ENCODE results near the gene NPAS3. TPM values are rescaled to one million over a fixed set of nuclear protein-coding genes. Genes with fewer than 3 reads are reported as not detected.

NPAS3 gene
- total RNA-seq, 2 experiments from 2014 or later: not detected

DNA sequence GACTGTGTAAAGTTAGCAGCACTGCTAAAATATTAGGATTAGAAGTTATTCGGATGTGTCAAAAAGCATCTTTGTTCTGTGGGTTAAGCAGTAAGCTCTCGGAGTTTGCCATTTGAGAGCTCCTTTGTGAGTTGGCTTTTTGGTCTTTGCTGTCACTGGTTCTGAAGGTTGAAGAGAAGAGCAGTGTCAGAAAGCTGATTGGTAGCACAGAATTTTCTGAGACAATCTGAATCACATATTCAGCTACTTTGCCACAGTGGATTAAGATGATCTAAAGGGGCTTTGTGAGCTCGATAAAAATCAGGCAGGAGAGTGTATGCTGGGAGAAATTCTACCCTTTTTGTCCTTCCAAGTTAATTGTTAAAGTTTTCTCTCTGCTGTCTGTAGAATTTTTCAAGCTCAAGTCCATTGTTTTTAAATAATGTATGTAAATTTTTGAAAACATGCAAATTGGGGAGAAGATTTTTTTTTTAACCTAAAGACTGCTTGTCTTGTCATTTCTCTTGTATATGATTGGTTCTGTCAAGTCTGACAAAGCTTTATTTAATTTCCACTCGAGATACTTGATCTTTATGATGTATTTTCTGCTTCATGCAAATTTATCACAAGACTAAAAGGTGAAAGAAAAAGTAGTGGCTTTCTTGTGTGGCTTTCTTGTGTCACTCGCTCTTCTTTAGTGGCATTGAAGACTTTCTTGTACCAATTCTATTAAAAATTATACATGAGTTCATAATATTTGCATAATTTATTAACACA, 704.9 kb downstream of the NPAS3 start:
- no peak for ATAC-seq
- peaks cover 1% of the 10 kb centered on the region for H3K27me3 Mint-ChIP-seq
- POLR2A ChIA-PET: no interaction called here

GRCh38 chr14:33646692-33647260, 708.1 kb downstream of the NPAS3 start:
- no peak for ATAC-seq
- H3K27ac Mint-ChIP-seq: no peak overlapping the region
- no peak for DNase-seq
- no peaks in the 10 kb centered on the region for H3K4me1 Mint-ChIP-seq (ENCODE audit: low read depth)
- no peak for TF ChIP-seq CTCF (IDR thresholded peaks at IDR 0.05)
- ChIA-PET POLR2A (no interaction called here), CTCF (no interaction called here)
- peaks cover 1% of the 10 kb centered on the region for H3K27me3 Mint-ChIP-seq
- H3K36me3 Mint-ChIP-seq (ENCODE audit: low read depth): no peaks in the 10 kb centered on the region
- intact Hi-C loops (cut with micrococcal nuclease): no loop called here
- no peak overlapping the region for H3K4me3 Mint-ChIP-seq
- H3K9me3 Mint-ChIP-seq: no peaks in the 10 kb centered on the region

More for the DNA sequence above, 704.9 kb downstream of the NPAS3 start:
- Mint-ChIP-seq H3K4me1 (ENCODE audit: low read depth) (no peaks in the 10 kb centered on the region), H3K27ac (no peak overlapping the region), H3K36me3 (ENCODE audit: low read depth) (no peaks in the 10 kb centered on the region), H3K9me3 (no peaks in the 10 kb centered on the region), H3K4me3 (no peak overlapping the region)
- no peak for DNase-seq
- TF ChIP-seq CTCF (IDR thresholded peaks at IDR 0.05): no peak
- CTCF ChIA-PET: interaction anchor here (1.1 kb wide), 1 partner anchor 9 kb away, joined by 3 read pairs; no protein-coding TSS in a partner anchor
- intact Hi-C loops (cut with micrococcal nuclease): no loop called here

DNA sequence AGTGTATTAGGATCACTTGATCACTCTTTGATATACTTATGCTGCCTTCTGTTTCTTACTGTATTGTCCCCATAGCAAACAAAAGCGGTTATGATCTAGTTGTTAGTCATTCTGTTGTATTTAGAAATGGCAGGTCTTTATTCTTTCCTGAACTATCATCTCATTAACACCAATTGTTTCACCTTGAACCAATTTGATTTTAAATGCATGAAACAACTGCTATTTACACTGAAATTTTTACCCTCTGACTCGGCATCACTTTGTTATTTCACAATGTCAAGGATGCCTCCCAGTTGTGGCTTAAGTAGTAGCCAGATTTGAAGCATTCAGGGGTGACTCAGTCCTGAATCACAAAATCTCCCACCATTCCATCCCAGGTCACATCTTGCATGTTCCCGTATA, 708.7 kb downstream of the NPAS3 start:
- H3K36me3 Mint-ChIP-seq (ENCODE audit: low read depth): no peaks in the 10 kb centered on the region
- CTCF ChIA-PET: no interaction called here
- H3K27ac Mint-ChIP-seq: no peak overlapping the region
- no peak for TF ChIP-seq CTCF (IDR thresholded peaks at IDR 0.05)
- H3K9me3 Mint-ChIP-seq: no peaks in the 10 kb centered on the region
- POLR2A ChIA-PET: no interaction called here
- H3K4me3 Mint-ChIP-seq: no peak overlapping the region
- peaks cover 1% of the 10 kb centered on the region for H3K27me3 Mint-ChIP-seq
- DNase-seq (no peak), ATAC-seq (no peak)
- intact Hi-C loops (cut with micrococcal nuclease): no loop called here
- H3K4me1 Mint-ChIP-seq (ENCODE audit: low read depth): no peaks in the 10 kb centered on the region

GRCh38 chr14:33650430-33650829, 711.8 kb downstream of the NPAS3 start:
- Mint-ChIP-seq H3K9me3 (no peaks in the 10 kb centered on the region), H3K27me3 (no peaks in the 10 kb centered on the region), H3K27ac (no peak overlapping the region), H3K4me3 (no peak overlapping the region), H3K4me1 (ENCODE audit: low read depth) (no peaks in the 10 kb centered on the region), H3K36me3 (ENCODE audit: low read depth) (no peaks in the 10 kb centered on the region)
- ChIA-PET CTCF (no interaction called here), POLR2A (no interaction called here)
- no peak for TF ChIP-seq CTCF (IDR thresholded peaks at IDR 0.05)
- intact Hi-C loops (cut with micrococcal nuclease): no loop called here
- DNase-seq: no peak
- ATAC-seq: no peak

DNA sequence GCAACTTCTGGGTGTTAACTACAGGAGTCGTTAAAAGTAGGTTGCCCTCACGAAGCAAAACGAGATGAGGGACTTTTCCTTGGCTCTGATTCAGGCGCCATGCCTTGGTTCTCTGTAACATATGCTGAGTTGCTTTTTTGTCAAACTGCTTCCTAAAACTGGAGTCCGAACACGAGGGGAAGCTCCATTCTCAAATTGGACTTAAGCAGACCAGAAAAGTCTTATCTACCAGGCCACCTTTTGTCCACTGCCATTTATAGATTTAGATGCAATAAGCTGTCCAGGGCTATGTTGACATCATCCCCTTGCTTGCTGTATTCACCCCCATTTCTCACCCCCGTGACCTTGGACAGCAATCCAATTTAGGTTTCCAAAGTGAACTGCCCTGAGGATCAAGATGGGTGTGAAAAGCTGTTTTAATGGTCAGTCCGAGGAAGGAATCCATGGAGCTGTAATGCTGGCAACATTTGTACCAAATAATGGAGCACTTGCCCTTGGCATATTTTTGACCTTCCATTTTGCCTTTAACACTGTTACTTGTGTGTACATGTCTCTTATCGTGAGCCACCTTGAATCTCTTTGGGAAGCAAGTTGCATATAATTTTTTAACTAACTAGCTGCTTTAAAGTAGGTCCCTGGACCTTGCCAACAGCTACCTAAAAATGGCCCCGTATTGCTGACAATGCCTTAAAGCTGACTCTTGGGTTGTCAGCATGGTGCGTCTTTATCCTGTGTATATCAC, 714.1 kb downstream of the NPAS3 start:
- POLR2A ChIA-PET: no interaction called here
- CTCF ChIA-PET: interaction anchor here (1.1 kb wide), 2 partner anchors 9 to 140 kb away, joined by 3 to 4 read pairs; no protein-coding TSS in a partner anchor
- no peaks in the 10 kb centered on the region for H3K9me3 Mint-ChIP-seq
- no peak overlapping the region for H3K27ac Mint-ChIP-seq
- no peak overlapping the region for H3K4me3 Mint-ChIP-seq
- no peaks in the 10 kb centered on the region for H3K4me1 Mint-ChIP-seq (ENCODE audit: low read depth)
- ATAC-seq (no peak), DNase-seq (no peak)
- intact Hi-C loops (cut with micrococcal nuclease): no loop called here
- no peak for TF ChIP-seq CTCF (IDR thresholded peaks at IDR 0.05)
- no peaks in the 10 kb centered on the region for H3K27me3 Mint-ChIP-seq
- H3K36me3 Mint-ChIP-seq (ENCODE audit: low read depth): no peaks in the 10 kb centered on the region

All from activated CD8-positive, alpha-beta T cell treated with anti-CD3 and anti-CD28 coated beads for 36 hours (primary cell).